ENCODE results near the gene SGMS1.
"Not testable (repeated sequence)": the region's sequence is repeated elsewhere in the genome, so short reads cannot be mapped to it uniquely, and the experiment has no call there.

The SGMS1 gene

GRCh38 chr10:50461834-50462233, 161.9 kb downstream of the SGMS1 start:
- TF ChIP-seq CTCF (conservative IDR thresholded peaks at IDR 0.05; ENCODE audit: control insufficient read depth, insufficient read depth, low read depth, low read length) = no peak
- no peak overlapping the region for H3K4me3 ChIP-seq (ENCODE audit: control insufficient read depth, low read depth, low read length)
- no peak for DNase-seq (ENCODE audit: low read depth)

- H3K4me3 ChIP-seq (ENCODE audit: control insufficient read depth, low read depth, low read length) = no peak overlapping the region
- DNase-seq (ENCODE audit: low read depth) = no peak
- no peak for TF ChIP-seq CTCF (conservative IDR thresholded peaks at IDR 0.05; ENCODE audit: control insufficient read depth, insufficient read depth, low read depth, low read length)
Observed at GRCh38 chr10:50461123-50461522, 162.6 kb downstream of the SGMS1 start.

- no peak for TF ChIP-seq CTCF (conservative IDR thresholded peaks at IDR 0.05; ENCODE audit: control insufficient read depth, insufficient read depth, low read depth, low read length)
- H3K4me3 ChIP-seq (ENCODE audit: control insufficient read depth, low read depth, low read length) = no peak overlapping the region
- DNase-seq (ENCODE audit: low read depth) = no peak
Observed at GRCh38 chr10:50456719-50457118, 167.0 kb downstream of the SGMS1 start.

GRCh38 chr10:50453940-50454339, 169.8 kb downstream of the SGMS1 start:
- no peak for DNase-seq (ENCODE audit: low read depth)
- no peak for TF ChIP-seq CTCF (conservative IDR thresholded peaks at IDR 0.05; ENCODE audit: control insufficient read depth, insufficient read depth, low read depth, low read length)
- no peak overlapping the region for H3K4me3 ChIP-seq (ENCODE audit: control insufficient read depth, low read depth, low read length)

- no peak for TF ChIP-seq CTCF (conservative IDR thresholded peaks at IDR 0.05; ENCODE audit: control insufficient read depth, insufficient read depth, low read depth, low read length)
- DNase-seq (ENCODE audit: low read depth) = no peak
- no peak overlapping the region for H3K4me3 ChIP-seq (ENCODE audit: control insufficient read depth, low read depth, low read length)
Observed at GRCh38 chr10:50452603-50453002, 171.2 kb downstream of the SGMS1 start.

- TF ChIP-seq CTCF (conservative IDR thresholded peaks at IDR 0.05; ENCODE audit: control insufficient read depth, insufficient read depth, low read depth, low read length) = no peak
- DNase-seq (ENCODE audit: low read depth) = no peak
- H3K4me3 ChIP-seq (ENCODE audit: control insufficient read depth, low read depth, low read length) = no peak overlapping the region
Observed at GRCh38 chr10:50447691-50448090, 176.1 kb downstream of the SGMS1 start.

GRCh38 chr10:50445777-50446176, 178.0 kb downstream of the SGMS1 start:
- H3K4me3 ChIP-seq (ENCODE audit: control insufficient read depth, low read depth, low read length); DNase-seq (ENCODE audit: low read depth): not testable (repeated sequence)

All from fibroblast of mammary gland (primary cell).